T-helper 22 cell (primary cell): Measurements from ENCODE around the gene SLC6A2.
"Not testable (repeated sequence)": the region's sequence is repeated elsewhere in the genome, so short reads cannot be mapped to it uniquely, and the experiment has no call there.

ENCODE experiments used
- DNase-seq: peaks from one replicate; pipeline ENCODE4 v3.0.0-alpha.2; 2020; ENCODE audit warnings: low read depth

The SLC6A2 gene

DNA sequence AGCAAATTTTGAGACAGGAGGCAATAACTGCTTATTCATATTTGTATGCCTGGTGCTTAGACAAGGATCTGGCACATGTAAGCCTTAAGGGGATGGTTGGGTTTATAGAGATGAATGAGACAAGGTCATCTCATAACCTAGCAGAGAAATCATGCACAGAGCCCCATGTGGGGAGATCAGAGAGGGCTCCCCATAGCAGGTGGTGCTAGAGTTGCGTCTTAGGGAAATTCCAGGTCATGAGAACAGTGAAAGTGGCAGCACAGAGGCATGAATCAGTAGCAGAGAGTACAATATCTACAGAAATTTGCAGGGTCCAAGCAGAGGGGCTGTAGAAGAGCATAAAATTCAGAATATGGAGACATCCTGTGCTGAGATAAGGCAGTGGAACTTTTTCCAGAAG, 57.3 kb downstream of the SLC6A2 start:
- no peak for DNase-seq

DNA sequence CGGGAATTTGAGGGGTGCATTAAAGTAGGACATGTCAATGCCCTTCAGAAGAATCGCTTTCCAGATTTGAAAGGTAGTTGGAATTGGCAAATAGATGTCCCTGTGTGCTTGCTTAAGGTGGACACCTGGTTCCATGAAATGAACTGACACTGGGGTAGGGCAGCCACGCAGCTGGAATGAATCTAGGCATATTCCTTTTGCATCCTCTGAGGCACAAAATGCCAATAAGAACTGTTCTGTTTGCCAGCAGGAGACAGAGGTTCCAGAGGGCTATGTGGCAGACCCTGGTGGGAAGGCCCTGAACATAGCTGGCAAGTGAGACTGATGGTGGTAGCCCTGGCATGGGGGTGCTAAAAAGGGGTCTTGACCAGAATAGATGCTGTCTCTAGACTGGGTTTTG, 61.5 kb downstream of the SLC6A2 start:
- DNase-seq: no peak

DNA sequence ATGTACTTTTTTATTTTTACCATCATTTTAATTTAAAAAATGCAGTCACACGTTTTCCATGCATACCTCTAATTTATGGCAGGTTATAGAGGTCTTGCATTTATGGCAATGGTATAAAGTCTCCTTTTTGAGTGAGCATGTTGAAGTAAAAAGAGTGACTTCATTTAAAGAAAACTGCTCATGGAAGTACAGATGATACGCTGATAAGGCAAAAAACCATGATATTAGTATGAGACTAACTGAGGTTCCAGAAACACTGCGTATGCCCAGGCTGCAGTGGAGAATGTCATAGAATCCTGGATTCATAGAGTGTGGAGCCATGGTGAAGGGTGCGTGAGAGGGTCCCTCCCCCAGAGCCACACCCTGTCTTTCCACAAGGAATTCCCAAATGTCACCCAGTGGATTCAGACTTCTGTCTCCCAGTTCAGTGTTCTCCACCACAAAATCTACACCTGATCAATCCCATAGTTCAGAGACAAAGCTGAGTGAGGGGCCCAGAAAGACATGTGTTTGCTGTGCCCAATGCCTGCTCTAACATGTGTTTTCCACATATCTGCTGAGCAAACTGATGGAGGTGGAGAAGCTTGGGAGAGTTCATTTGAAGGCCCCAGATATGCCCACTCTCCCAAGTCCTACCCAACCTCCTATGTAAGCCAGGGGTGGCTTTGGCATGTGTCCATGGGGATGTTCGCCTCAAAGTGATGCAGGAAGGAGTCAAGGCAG, 69.4 kb downstream of the SLC6A2 start:
- DNase-seq: no peak

DNA sequence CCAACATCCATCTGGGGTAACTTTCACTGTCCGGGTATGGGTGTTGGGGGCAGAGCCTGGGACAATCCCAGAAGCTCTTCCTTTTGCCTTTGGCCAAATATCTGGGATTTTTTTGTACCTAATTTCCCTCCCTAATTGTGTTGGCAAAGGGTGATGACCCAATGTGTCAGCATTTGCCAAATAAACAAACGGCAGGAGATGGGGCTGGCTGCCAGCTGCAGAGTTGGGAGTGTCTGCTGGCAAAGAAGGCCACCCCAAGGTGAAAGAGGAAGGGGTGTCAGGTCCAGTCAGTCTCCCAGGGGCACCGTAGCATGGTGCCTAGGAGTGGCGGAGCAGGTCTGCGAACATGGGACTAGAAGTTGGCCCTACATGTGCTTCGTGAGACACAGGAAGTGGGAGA, 73.0 kb downstream of the SLC6A2 start:
- DNase-seq: no peak

DNA sequence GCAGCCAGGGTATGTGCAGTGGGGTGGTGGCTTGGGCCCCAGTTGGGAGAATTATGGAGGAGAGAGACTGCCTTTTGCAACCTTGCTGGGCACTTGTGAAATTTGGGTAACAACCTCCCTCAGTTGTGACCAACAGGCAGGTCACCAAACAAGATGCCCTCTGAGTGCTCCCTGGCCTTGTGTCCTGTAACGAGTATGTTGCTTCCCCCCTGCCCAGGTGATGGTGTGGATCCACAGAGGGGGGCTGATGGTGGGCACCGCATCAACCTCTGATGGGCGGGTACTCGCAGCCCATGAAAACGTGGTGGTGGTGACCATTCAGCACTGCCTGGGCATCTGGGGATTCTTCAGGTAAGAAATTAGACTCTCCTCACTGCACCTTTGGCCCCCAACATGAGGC, 74.3 kb downstream of the SLC6A2 start:
- no peak for DNase-seq

DNA sequence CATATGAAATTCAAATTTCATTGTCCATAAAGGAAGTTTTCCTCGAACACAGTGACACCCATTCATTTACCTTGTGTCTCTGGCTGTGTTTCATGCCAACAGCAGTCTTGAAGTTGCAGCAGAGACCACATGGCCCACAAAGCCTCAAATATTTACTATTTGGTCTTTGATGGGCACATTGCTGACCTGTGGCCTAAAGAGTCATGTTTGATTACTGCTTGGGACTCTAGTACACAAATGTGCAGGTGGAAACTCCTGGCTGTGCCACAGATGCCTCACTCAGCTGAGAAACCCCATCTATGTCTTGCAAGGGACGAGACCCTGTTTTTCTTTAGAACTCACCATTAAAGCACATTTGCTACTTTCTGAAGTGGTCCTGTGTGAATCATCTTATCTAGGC, 76.7 kb downstream of the SLC6A2 start:
- DNase-seq: no peak

DNA sequence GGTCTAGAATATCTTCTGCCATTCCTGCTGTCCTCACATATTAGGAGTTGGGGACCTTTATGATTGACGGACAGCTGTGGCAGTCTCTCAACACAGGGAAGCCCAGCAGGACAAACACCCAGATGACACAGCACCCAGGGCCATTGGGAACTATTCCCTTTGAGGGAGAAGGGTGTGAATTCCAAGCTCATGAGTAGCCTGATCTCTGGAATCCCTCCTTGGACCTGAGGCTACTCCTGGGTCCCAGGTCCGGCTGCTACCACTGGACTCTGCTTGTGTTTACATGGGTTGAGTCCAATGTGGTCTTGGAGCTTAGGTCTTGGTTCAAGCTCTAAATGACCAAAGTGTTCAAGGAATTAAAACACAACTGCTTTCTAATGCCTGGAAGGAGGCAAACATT, 78.9 kb downstream of the SLC6A2 start:
- DNase-seq: no peak

DNA sequence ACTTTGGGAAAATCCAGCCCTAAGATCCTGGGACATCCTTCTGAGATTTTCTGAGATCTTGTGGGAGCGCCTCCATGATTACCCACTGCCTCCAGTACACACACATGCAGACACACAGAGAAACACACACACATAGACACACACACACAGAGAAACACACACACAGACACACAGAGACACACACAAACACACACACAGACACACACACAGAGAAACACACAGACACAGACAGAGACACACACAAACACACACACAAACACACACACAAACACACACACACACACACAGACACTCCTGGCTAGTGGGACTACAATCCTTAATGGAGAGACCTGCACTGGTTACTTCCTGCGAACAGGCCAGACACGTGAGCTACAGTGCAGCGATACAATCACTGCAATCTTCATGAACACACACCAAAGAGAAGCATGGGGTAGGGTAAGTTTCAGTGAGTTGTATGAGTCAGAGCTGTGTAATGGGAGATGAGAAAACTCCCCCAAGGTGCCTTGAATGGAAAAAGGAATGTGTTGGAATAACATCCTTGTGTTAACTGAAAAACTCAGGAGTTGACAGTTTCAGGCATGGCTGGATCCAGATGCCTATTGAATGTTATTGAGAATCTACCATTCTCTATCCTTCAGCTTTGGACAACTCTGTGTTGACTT, 79.5 kb downstream of the SLC6A2 start:
- DNase-seq: no peak

DNA sequence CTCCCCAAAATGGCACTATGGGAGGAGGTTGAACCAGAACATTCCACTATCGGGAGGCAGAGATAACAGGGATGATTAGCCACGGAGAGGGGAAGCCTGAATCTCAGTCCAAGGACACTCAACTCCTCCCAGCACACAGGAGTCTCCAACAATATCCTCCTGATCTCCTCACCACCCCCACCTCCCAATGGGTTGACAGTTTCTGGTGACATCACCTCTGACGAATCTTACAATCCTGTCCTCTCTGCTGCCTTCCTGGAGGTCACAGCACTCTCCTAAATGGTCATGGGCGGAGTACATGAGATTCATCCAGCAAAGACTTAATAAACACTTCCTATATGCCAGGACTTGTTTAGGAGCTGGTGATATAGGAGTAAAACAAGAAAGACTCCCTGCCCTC, 80.9 kb downstream of the SLC6A2 start:
- DNase-seq: no peak

DNA sequence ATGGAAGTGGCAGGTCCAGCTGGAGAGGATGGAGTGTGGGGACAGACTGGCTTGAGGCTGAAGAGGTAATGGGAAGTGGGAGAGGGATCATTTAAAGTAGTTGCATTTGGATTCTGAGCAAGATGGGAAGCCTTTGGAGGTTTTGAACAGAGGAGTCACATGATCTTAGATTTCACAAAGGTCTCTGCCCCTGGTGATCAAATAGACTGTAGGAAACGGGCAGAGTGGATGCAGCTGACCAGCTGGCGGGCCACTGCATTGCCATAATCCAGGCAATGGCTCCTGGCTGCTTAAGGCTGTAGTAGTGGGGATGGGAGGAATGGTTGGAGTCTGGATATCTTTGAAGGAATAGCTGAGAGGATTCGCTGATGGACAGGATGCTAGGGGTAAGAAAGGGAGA, 81.5 kb downstream of the SLC6A2 start:
- no peak for DNase-seq

DNA sequence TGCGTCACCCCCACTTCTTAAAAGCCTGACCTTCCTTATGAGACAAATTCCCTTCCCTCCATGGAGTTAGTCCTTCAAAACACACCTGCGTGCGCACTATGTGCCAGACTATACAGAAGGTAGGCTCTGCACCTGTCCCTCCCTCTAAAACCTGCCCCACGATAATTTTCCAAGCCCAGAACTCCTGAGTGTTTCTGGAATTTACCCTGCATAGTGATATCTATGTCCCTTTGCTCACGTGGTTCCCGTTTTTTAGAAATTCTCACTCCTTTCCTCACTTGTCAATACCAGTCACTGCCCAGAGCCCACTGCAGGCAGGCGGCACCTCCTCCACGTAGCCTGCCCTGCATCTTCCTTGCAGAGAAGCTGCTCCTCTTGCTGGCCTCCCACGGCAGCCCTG, 82.2 kb downstream of the SLC6A2 start:
- no peak for DNase-seq

DNA sequence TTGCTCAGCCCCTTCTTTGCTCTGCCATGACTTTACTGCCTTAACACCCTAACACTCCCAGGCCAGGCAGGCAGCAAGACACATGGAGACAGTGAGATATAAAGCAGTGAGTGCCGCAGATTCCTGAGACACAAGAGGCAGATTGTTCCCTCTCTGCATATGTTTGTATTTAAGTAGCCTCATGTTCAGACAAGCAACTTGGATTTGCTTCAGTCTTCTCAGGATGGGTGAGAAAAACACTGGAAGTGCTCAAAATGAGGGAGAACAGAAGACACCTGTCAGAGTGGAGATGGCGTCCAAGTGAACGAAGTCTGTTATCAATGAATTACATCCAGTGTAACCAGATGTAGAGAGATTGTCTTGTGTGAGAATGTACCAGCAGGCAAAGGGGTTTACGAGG, 90.3 kb downstream of the SLC6A2 start:
- no peak for DNase-seq

DNA sequence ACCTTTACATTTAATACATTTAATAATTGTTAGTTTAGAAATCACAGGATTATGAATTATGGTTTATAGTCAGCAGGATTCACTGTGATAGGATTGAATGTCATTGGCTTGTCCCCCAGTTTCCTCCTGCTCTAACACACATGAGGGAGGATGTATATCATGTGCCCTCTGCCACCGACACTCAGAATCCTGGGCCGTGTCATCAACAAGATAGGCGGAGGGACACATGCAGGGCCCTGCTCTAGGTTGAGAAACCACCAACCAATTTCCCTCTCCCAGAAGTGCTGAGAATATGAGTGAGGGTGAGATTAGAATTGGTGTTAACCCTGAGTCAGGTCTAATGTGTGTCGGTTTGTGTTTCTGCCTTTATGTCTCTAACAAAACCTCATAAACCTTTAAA, 92.0 kb downstream of the SLC6A2 start:
- DNase-seq: no peak

DNA sequence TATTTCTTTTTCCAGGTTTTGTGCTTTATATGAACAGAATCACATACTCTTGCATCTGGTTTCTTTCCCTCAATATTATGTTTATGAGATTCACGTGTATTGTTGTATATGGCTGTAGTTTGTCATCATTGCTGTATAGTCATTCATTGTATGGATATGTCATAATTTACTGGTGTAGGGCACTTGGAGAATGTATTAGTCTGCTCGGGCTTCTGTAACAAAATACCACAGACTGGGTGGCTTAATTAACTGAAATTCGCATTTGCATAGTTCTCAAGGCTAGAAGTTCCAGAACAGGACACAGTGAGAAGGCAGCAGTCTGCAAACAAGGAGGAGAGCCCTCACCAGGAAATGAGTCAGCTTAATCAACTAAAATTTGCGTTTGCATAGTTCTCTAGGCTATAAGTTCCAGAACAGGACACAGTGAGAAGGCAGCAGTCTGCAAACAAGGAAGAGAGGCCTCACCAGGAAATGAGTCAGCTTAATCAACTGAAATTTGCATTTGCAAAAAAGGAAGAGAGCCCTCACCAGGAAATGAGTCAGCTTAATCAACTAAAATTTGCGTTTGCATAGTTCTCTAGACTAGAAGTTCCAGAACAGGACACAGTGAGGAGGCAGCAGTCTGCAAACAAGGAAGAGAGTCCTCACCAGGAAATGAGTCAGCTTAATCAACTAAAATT, 96.8 kb downstream of the SLC6A2 start:
- not testable (repeated sequence) for DNase-seq

DNA sequence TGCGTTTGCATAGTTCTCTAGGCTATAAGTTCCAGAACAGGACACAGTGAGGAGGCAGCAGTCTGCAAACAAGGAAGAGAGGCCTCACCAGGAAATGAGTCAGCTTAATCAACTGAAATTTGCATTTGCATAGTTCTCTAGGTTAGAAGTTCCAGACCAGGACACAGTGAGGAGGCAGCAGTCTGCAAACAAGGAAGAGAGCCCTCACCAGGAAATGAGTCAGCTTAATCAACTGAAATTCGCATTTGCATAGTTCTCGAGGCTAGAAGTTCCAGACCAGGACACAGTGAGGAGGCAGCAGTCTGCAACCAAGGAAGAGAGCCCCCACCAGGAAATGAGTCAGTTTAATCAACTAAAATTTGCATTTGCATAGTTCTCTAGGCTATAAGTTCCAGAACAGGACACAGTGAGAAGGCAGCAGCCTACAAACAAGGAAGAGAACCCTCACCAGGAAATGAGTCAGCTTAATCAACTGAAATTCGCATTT, 97.4 kb downstream of the SLC6A2 start:
- DNase-seq: peak; percentile 23
